HepG2 (cell line): Measurements from ENCODE around the gene CTDSPL2. TPM values are rescaled to one million over a fixed set of nuclear protein-coding genes. Genes with fewer than 3 reads are reported as not detected.

Source experiments
- ATAC-seq: fragments of 200-7000 bp; cut with Tn5 transposase; 3 replicates; pipeline ENCODE4 v1.9.1; 2020; ENCODE audit warnings: mild to moderate bottlenecking, moderate library complexity
- BruUV-seq: library from RNA; stranded (reverse); fragments of 400-500 nt; replicated peaks from 2 replicates; lab custom pipeline; 2021; lab: Mats Ljungman, UMichigan
- CTCF ChIA-PET: fragments of 300-600 bp; formaldehyde crosslinking; extraction: SDS; loops from one replicate; lab custom pipeline; 2021; ENCODE audit warnings: low total read pairs, inconsistent platforms, low intra/inter-chr PET ratio; lab: Yijun Ruan, JAX
- POLR2A ChIA-PET: fragments of 350-600 bp; sonication (Branson Sonifier 250); formaldehyde crosslinking; loops from one replicate; lab custom pipeline; 2020; ENCODE audit warnings: antibody characterized with exemption, inconsistent platforms; lab: Yijun Ruan, JAX
- DNase-seq: peaks from one replicate; pipeline ENCODE4 v3.0.0-alpha.2; 2015; ENCODE audit warnings: low spot score
- FAIRE-seq: peaks from 3 replicates; lab custom pipeline; 2011; peaks lifted over from hg19 to GRCh38; lab: Jason Lieb, UNC
- H2AFZ ChIP-seq: one replicate; pipeline ENCODE4 v1.6.1; 2011; ENCODE audit warnings: low read length, inconsistent platforms
- H3K27ac ChIP-seq: fragments of 300-600 bp; 3 replicates; pipeline ENCODE4 v1.8.0; 2011; ENCODE audit warnings: mixed run types, mild to moderate bottlenecking, mixed read lengths, low read length, inconsistent platforms; ENCODE audit not compliant: insufficient read depth; ENCODE audit errors: extremely low read length
- H3K27me3 ChIP-seq, 2 experiments: fragments of 200-600 bp in 1 of 2; 2 replicates in 1 of 2; 3 replicates in 1 of 2; pipeline versions ENCODE4 v1.6.0 to v1.8.0; 2011; ENCODE audit warnings: low read length in 2 of 2, mild to moderate bottlenecking in 2 of 2, moderate library complexity in 2 of 2, inconsistent platforms in 1 of 2; ENCODE audit not compliant: insufficient read depth in 2 of 2, control insufficient read depth in 1 of 2
- H3K36me3 ChIP-seq, 2 experiments: fragments of 200-600 bp in 1 of 2; replicated peaks in 1 of 2; 2 replicates in 1 of 2; 3 replicates in 1 of 2; pipeline versions ENCODE4 v1.5.1 to v1.8.0; 2011; ENCODE audit warnings: low read length in 2 of 2, inconsistent platforms in 1 of 2; ENCODE audit not compliant: insufficient read depth in 2 of 2, control insufficient read depth in 1 of 2
- H3K4me1 ChIP-seq: 2 replicates; pipeline ENCODE4 v1.5.1; 2012; ENCODE audit warnings: low read length, inconsistent platforms; ENCODE audit not compliant: insufficient read depth
- H3K4me2 ChIP-seq: 2 replicates; pipeline ENCODE4 v1.6.0; 2011; ENCODE audit warnings: low read depth, low read length, inconsistent platforms
- H3K4me3 ChIP-seq, 3 experiments: fragments of 200-600 bp in 1 of 3; sonication (generic), shearing (Covaris generic) in 1 of 3; replicated peaks in 1 of 3; 2 replicates each; pipeline ENCODE4 v1.5.1; 2011 to 2016; ENCODE audit warnings: low read length in 3 of 3, inconsistent platforms in 2 of 3, low read depth in 2 of 3, mild to moderate bottlenecking in 2 of 3, control low read depth in 1 of 3, mixed read lengths in 1 of 3; ENCODE audit not compliant: insufficient read depth in 1 of 3
- H3K79me2 ChIP-seq: one replicate; pipeline ENCODE4 v1.6.1; 2011; ENCODE audit warnings: low read length, inconsistent platforms; ENCODE audit not compliant: insufficient read depth
- H3K9ac ChIP-seq: 2 replicates; pipeline ENCODE4 v1.6.0; 2011; ENCODE audit warnings: mild to moderate bottlenecking, low read depth, low read length, inconsistent platforms; ENCODE audit not compliant: insufficient read depth
- H3K9me3 ChIP-seq: 2 replicates; pipeline ENCODE4 v1.5.1; 2012; ENCODE audit warnings: mild to moderate bottlenecking, low read length
- H4K20me1 ChIP-seq: 2 replicates; pipeline ENCODE4 v1.6.0; 2011; ENCODE audit warnings: inconsistent platforms, mild to moderate bottlenecking, low read length, moderate library complexity; ENCODE audit not compliant: insufficient read depth
- FOSL1 ChIP-seq: sonication (generic); formaldehyde crosslinking; IDR thresholded peaks from 2 replicates; pipeline ENCODE4 v1.9.0; 2021; ENCODE audit warnings: missing genetic modification reagents, borderline replicate concordance
- IKZF1 ChIP-seq: fragments of 450-650 bp; IDR thresholded peaks from 2 replicates; pipeline ENCODE4 v1.7.1; 2016
- ZHX2 ChIP-seq, 2 experiments: sonication (generic) in 1 of 2; formaldehyde crosslinking in 1 of 2; IDR thresholded peaks; 2 replicates each; pipeline versions ENCODE4 v1.6.1 to v1.9.0; 2014 to 2022; ENCODE audit warnings: antibody characterized with exemption in 1 of 2, borderline replicate concordance in 1 of 2, inconsistent platforms in 1 of 2, low read depth in 1 of 2, missing genetic modification reagents in 1 of 2
- ZNF660 ChIP-seq: sonication (generic); formaldehyde crosslinking; IDR thresholded peaks from 2 replicates; pipeline ENCODE4 v1.5.1; 2020; ENCODE audit warnings: mild to moderate bottlenecking, low read depth, missing genetic modification reagents, borderline replicate concordance
- ZNF704 ChIP-seq: sonication (generic); formaldehyde crosslinking; IDR thresholded peaks from 2 replicates; pipeline ENCODE4 v1.8.1; 2023; ENCODE audit warnings: mild to moderate bottlenecking, inconsistent platforms, moderate library complexity, missing genetic modification reagents, borderline replicate concordance
- WGBS: methylation state at CpG from one replicate; pipeline ENCODE4 v1.1.6; 2017; ENCODE audit warnings: low lambda C conversion rate; 5-methylcytosine and 5-hydroxymethylcytosine counted together
- in situ Hi-C: cut with HindIII; loops from 2 replicates; pipeline ENCODE4 v1.10.0; 2017; ENCODE audit warnings: low pct_unique_long_range_greater_than_20kb; ENCODE audit not compliant: extremely low pct_ligation_motif_present
- intact Hi-C: fragments of 100-400 bp; cut with micrococcal nuclease; formaldehyde crosslinking; loops from one replicate; pipeline ENCODE4 v1.10.0; 2022; ENCODE audit not compliant: unreplicated experiment
- polyA plus RNA-seq, 8 experiments: library from polyadenylated mRNA; depleted of rRNA in 3 of 8; stranded (reverse) in 7 of 8; unstranded in 1 of 8; fragments of >200 nt; fragmentation: Illumina TruSeq in 4 of 8; extraction: Trizol in 4 of 8; gene quantifications; 2 replicates each; pipeline versions ENCODE4 v1.2.1 to v1.2.3, GENCODE V29; 2011 to 2016; ENCODE audit warnings: low read depth in 4 of 8, missing spikeins in 1 of 8, mixed read lengths in 1 of 8; ENCODE audit not compliant: insufficient read depth in 1 of 8
- total RNA-seq, 5 experiments: library from RNA; depleted of rRNA; stranded (reverse); fragments of >200 nt; fragmentation: Illumina TruSeq; extraction: Trizol; gene quantifications; 2 replicates each; pipeline ENCODE4 v1.2.3, GENCODE V29; 2016; ENCODE audit warnings: low read depth in 1 of 5

Gene CTDSPL2
- total and polyA plus RNA-seq, 2 of the 13 experiments (the other 11 are each of a cell fraction or from before 2014, with no cell fraction given), result 37.4 to 56.2 TPM

GRCh38 chr15:44468709-44469385 lies 41.4 kb downstream of the CTDSPL2 start:
- POLR2A ChIA-PET, result no interaction called here
- H3K79me2 ChIP-seq, result peaks cover 55% of the 10 kb centered on the region
- TSS peak; percentile 30 for BruUV-seq
- TF ChIP-seq IKZF1 (no peak), ZHX2 (IDR thresholded peaks at IDR 0.05; ENCODE audit: low read depth) (no peak), ZHX2 (CRISPR knock-in tag; IDR thresholded peaks at IDR 0.05; ENCODE audit: borderline replicate concordance) (no peak), ZNF704 (no peak), FOSL1 (CRISPR knock-in tag) (no peak), ZNF660 (CRISPR knock-in tag) (no peak)
- FAIRE-seq (no peak), ATAC-seq (no peak), DNase-seq (no peak)
- no peaks in the 10 kb centered on the region for H3K4me1 ChIP-seq
- H2AFZ ChIP-seq, result no peak overlapping the region
- in situ Hi-C loops, result no loop called here
- CTCF ChIA-PET, result no interaction called here
- intact Hi-C loops, result no loop called here
- H3K9ac ChIP-seq, result no peak overlapping the region
- no peak overlapping the region for H3K4me3 ChIP-seq
- peaks cover 7% of the 10 kb centered on the region; the same call in 1 of the 2 replicates for H4K20me1 ChIP-seq
- H3K36me3 ChIP-seq, result peaks cover 0 to 22% of the 10 kb centered on the region in 2 experiments; a peak in 3 of 5 replicates
- no peak overlapping the region for H3K4me2 ChIP-seq
- no peaks in the 10 kb centered on the region for H3K27me3 ChIP-seq
- WGBS, result 92% methylated on average over 3 of the region's 3 CpGs
- no peak overlapping the region for H3K27ac ChIP-seq
- H3K9me3 ChIP-seq, result no peaks in the 10 kb centered on the region
